Left ventricle myocardium inferior (tissue), 1 donor: Measurements from ENCODE around the gene CCM2L. TPM values are rescaled to one million over a fixed set of nuclear protein-coding genes. Genes with fewer than 3 reads are reported as not detected.

Experiments used
- DNase-seq: peaks from one replicate; pipeline ENCODE4 v3.0.0-alpha.2; 2020
- H3K27ac ChIP-seq: fragments of 200-600 bp; replicated peaks from 2 replicates; pipeline ENCODE4 v1.8.0; 2021
- H3K27me3 ChIP-seq: fragments of 200-600 bp; 2 replicates; pipeline ENCODE4 v1.8.0; 2021; ENCODE audit warnings: low read depth
- H3K36me3 ChIP-seq: fragments of 200-600 bp; 2 replicates; pipeline ENCODE4 v1.8.0; 2021
- H3K4me1 ChIP-seq: fragments of 200-600 bp; 2 replicates; pipeline ENCODE4 v1.8.0; 2021
- H3K4me3 ChIP-seq: fragments of 200-600 bp; 2 replicates; pipeline ENCODE4 v1.8.0; 2021; ENCODE audit warnings: mild to moderate bottlenecking, moderate library complexity
- H3K9me3 ChIP-seq: fragments of 200-600 bp; replicated peaks from 2 replicates; pipeline ENCODE4 v1.8.0; 2021
- CTCF ChIP-seq: fragments of 200-600 bp; IDR thresholded peaks from 2 replicates; pipeline ENCODE4 v1.8.0; 2021; ENCODE audit warnings: antibody characterized with exemption, mild to moderate bottlenecking, borderline replicate concordance
- intact Hi-C: fragments of 100-400 bp; cut with micrococcal nuclease; formaldehyde crosslinking; loops from one replicate; pipeline ENCODE4 v1.11.0; 2022
- total RNA-seq: library from RNA; stranded (reverse); fragmentation: NEBNext Ultra II Directional; extraction: Animal tissue kit (Norgen Biotek cat#: 25700); gene quantifications from one replicate; pipeline ENCODE4 v1.2.1, GENCODE V29; 2021
- donor health status: DM: no; HTN: yes; CAD: no; lungs with severe emphysema.

CCM2L gene
- total RNA-seq, 1 donor from 2014 or later = 7.5 TPM

- peaks cover 87% of the 10 kb centered on the region for H3K27me3 ChIP-seq
- intact Hi-C loops = no loop called here
- no peak for TF ChIP-seq CTCF
Measured at GRCh38 chr20:32050324-32050841, 40.1 kb downstream of the CCM2L start.

GRCh38 chr20:32050851-32051556 is 40.8 kb downstream of the CCM2L start:
- Histone ChIP-seq H3K27ac (peak overlapping the region; percentile 48), H3K4me3 (peak overlapping the region; percentile 58)
- peak; percentile 60 for DNase-seq

More at GRCh38 chr20:32050324-32050841, 40.1 kb downstream of the CCM2L start:
- Histone ChIP-seq H3K9me3 (no peaks in the 10 kb centered on the region), H3K4me1 (peaks cover 12% of the 10 kb centered on the region), H3K36me3 (no peaks in the 10 kb centered on the region), H3K4me3 (no peak overlapping the region), H3K27ac (no peak overlapping the region)
- no peak for DNase-seq

GRCh38 chr20:32051720-32052089 is 41.5 kb downstream of the CCM2L start:
- TF ChIP-seq CTCF = no peak

More at GRCh38 chr20:32050851-32051556, 40.8 kb downstream of the CCM2L start:
- intact Hi-C loops = no loop called here
- Histone ChIP-seq H3K4me1 (peaks cover 12% of the 10 kb centered on the region), H3K36me3 (no peaks in the 10 kb centered on the region), H3K27me3 (peaks cover 87% of the 10 kb centered on the region), H3K9me3 (no peaks in the 10 kb centered on the region)
- TF ChIP-seq CTCF = no peak

GRCh38 chr20:32052090-32052777 is 42.0 kb downstream of the CCM2L start, which contains the start of gene HCK:
HCK (plus strand) TSS chr20:32052242.
- Histone ChIP-seq H3K4me3 (peak within 1 kb of the TSS; percentile 58), H3K27me3 (peaks cover 95% of the 10 kb centered on the region), H3K4me1 (peaks cover 12% of the 10 kb centered on the region), H3K36me3 (no peaks in the 10 kb centered on the region), H3K27ac (peak within 1 kb of the TSS; percentile 63), H3K9me3 (no peaks in the 10 kb centered on the region)
- no peak for TF ChIP-seq CTCF
- DNase-seq = peak; percentile 49
- intact Hi-C loops = no loop called here

More at GRCh38 chr20:32051720-32052089, 41.5 kb downstream of the CCM2L start:
- Histone ChIP-seq H3K9me3 (no peaks in the 10 kb centered on the region), H3K4me1 (peaks cover 12% of the 10 kb centered on the region), H3K4me3 (peak overlapping the region; percentile 58), H3K27me3 (peaks cover 94% of the 10 kb centered on the region), H3K36me3 (no peaks in the 10 kb centered on the region), H3K27ac (peak overlapping the region; percentile 48)
- DNase-seq = no peak
- intact Hi-C loops = no loop called here

GRCh38 chr20:32052778-32053362 is 42.6 kb downstream of the CCM2L start:
- Histone ChIP-seq H3K36me3 (no peaks in the 10 kb centered on the region), H3K27ac (peak overlapping the region; percentile 12), H3K4me3 (peak overlapping the region; percentile 58), H3K9me3 (no peaks in the 10 kb centered on the region), H3K4me1 (peaks cover 12% of the 10 kb centered on the region), H3K27me3 (peaks cover 95% of the 10 kb centered on the region)
- intact Hi-C loops = no loop called here
- DNase-seq = peak; percentile 68
- TF ChIP-seq CTCF = no peak
